Measurements from ENCODE around the gene PIANP. TPM values are rescaled to one million over a fixed set of nuclear protein-coding genes. Genes with fewer than 3 reads are reported as not detected.
A peak's percentile ranks its signal among the peaks of the same experiment; 100 is the strongest.
"Not testable (repeated sequence)": the region's sequence is repeated elsewhere in the genome, so short reads cannot be mapped to it uniquely, and the experiment has no call there.

Gene PIANP, protein sequence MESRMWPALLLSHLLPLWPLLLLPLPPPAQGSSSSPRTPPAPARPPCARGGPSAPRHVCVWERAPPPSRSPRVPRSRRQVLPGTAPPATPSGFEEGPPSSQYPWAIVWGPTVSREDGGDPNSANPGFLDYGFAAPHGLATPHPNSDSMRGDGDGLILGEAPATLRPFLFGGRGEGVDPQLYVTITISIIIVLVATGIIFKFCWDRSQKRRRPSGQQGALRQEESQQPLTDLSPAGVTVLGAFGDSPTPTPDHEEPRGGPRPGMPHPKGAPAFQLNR
- not detected in 2 replicates for total RNA-seq (2022)
- Bru-seq, nascent RNA, result not detected
- not detected for BruChase-seq, experiment 1, labeled RNA remaining after a 6-hour chase
- BruChase-seq, experiment 2, labeled RNA remaining after a 2-hour chase, result not detected
- long read RNA-seq, result 0 reads

DNA sequence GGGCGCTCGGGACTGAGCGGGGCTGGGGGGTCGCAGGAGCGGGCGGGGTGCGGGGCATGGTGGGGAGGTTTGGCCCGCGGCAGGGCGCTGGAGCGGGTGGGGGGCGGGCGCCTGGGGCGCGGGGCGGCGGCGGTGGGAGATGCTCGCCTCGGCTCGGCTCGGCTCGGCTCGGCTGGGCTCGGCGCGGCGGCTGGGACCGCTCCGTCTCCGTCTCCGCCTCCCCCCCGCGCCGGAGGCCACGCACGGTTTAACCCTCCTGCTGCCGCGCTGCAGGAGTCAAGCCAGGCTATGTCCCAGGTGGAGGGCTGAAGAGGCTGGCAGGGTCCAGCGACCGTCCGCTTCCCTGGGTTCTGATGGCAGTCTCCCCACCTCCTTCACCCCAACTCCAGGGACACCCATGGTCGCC lies at the start of gene PIANP:
PIANP (minus strand) TSS at position 170 of the 406 bp plus-strand sequence. CDS start 2,754 bp downstream, outside the sequence.
- Mint-ChIP-seq H3K4me1 (ENCODE audit: low read depth, unreplicated experiment) (peaks cover 10% of the 10 kb centered on the region), H3K9me3 (ENCODE audit: low read depth, unreplicated experiment) (no peaks in the 10 kb centered on the region), H3K27ac (ENCODE audit: unreplicated experiment) (no peak within 1 kb of the TSS), H3K27me3 (ENCODE audit: unreplicated experiment) (peaks cover 100% of the 10 kb centered on the region), H3K36me3 (ENCODE audit: insufficient read depth, unreplicated experiment) (no peaks in the 10 kb centered on the region), H3K4me3 (ENCODE audit: low read depth, unreplicated experiment) (peak within 1 kb of the TSS; percentile 24)
- intact Hi-C loops (cut with micrococcal nuclease; ENCODE audit: unreplicated experiment), result no loop called here
- DNase-seq, result peak; percentile 42
- CTCF ChIA-PET, result no interaction called here
- TF ChIP-seq CTCF (IDR thresholded peaks at IDR 0.05; ENCODE audit: unreplicated experiment), result no peak
- no TSS peak for BruUV-seq (replicated peaks)

GRCh38 chr12:6748761-6749160 lies 48.1 kb upstream of the PIANP start:
- intact Hi-C loops (cut with micrococcal nuclease; ENCODE audit: unreplicated experiment), result no loop called here
- Mint-ChIP-seq H3K4me1 (ENCODE audit: low read depth, unreplicated experiment) (peaks cover 3% of the 10 kb centered on the region), H3K27me3 (ENCODE audit: unreplicated experiment) (no peaks in the 10 kb centered on the region), H3K36me3 (ENCODE audit: insufficient read depth, unreplicated experiment) (peaks cover 54% of the 10 kb centered on the region), H3K9me3 (ENCODE audit: low read depth, unreplicated experiment) (no peaks in the 10 kb centered on the region), H3K4me3 (ENCODE audit: low read depth, unreplicated experiment) (no peak overlapping the region), H3K27ac (ENCODE audit: unreplicated experiment) (no peak overlapping the region)
- no peak for DNase-seq
- BruUV-seq (replicated peaks), result no TSS peak
- TF ChIP-seq CTCF (IDR thresholded peaks at IDR 0.05; ENCODE audit: unreplicated experiment), result no peak
- CTCF ChIA-PET, result no interaction called here

GRCh38 chr12:6747216-6747615 lies 46.6 kb upstream of the PIANP start:
- intact Hi-C loops (cut with micrococcal nuclease; ENCODE audit: unreplicated experiment), result no loop called here
- Mint-ChIP-seq H3K27ac (ENCODE audit: unreplicated experiment) (no peak overlapping the region), H3K36me3 (ENCODE audit: insufficient read depth, unreplicated experiment) (peaks cover 39% of the 10 kb centered on the region), H3K27me3 (ENCODE audit: unreplicated experiment) (no peaks in the 10 kb centered on the region), H3K4me1 (ENCODE audit: low read depth, unreplicated experiment) (no peaks in the 10 kb centered on the region), H3K4me3 (ENCODE audit: low read depth, unreplicated experiment) (no peak overlapping the region), H3K9me3 (ENCODE audit: low read depth, unreplicated experiment) (no peaks in the 10 kb centered on the region)
- no TSS peak for BruUV-seq (replicated peaks)
- DNase-seq, result no peak
- no peak for TF ChIP-seq CTCF (IDR thresholded peaks at IDR 0.05; ENCODE audit: unreplicated experiment)
- CTCF ChIA-PET, result no interaction called here

- no peak overlapping the region for H3K4me3 Mint-ChIP-seq (ENCODE audit: low read depth, unreplicated experiment)
- TF ChIP-seq CTCF (IDR thresholded peaks at IDR 0.05; ENCODE audit: unreplicated experiment), result no peak
- no peaks in the 10 kb centered on the region for H3K4me1 Mint-ChIP-seq (ENCODE audit: low read depth, unreplicated experiment)
- no TSS peak for BruUV-seq (replicated peaks)
- H3K27me3 Mint-ChIP-seq (ENCODE audit: unreplicated experiment), result no peaks in the 10 kb centered on the region
- H3K9me3 Mint-ChIP-seq (ENCODE audit: low read depth, unreplicated experiment), result no peaks in the 10 kb centered on the region
- DNase-seq, result no peak
- intact Hi-C loops (cut with micrococcal nuclease; ENCODE audit: unreplicated experiment), result no loop called here
- H3K36me3 Mint-ChIP-seq (ENCODE audit: insufficient read depth, unreplicated experiment), result peaks cover 33% of the 10 kb centered on the region
- CTCF ChIA-PET, result no interaction called here
- no peak overlapping the region for H3K27ac Mint-ChIP-seq (ENCODE audit: unreplicated experiment)
Measured at GRCh38 chr12:6745741-6746525, 45.3 kb upstream of the PIANP start.

- DNase-seq; H3K4me1 Mint-ChIP-seq (ENCODE audit: low read depth, unreplicated experiment); BruUV-seq (replicated peaks); H3K9me3 Mint-ChIP-seq (ENCODE audit: low read depth, unreplicated experiment); H3K27me3 Mint-ChIP-seq (ENCODE audit: unreplicated experiment); intact Hi-C loops (cut with micrococcal nuclease; ENCODE audit: unreplicated experiment); H3K4me3 Mint-ChIP-seq (ENCODE audit: low read depth, unreplicated experiment); H3K27ac Mint-ChIP-seq (ENCODE audit: unreplicated experiment); CTCF ChIA-PET: not testable (repeated sequence)
- H3K36me3 Mint-ChIP-seq (ENCODE audit: insufficient read depth, unreplicated experiment), result peaks cover 16% of the 10 kb centered on the region
Measured at GRCh38 chr12:6743300-6743699, 42.7 kb upstream of the PIANP start.
